Activated T-helper 1 cell treated with anti-CD3 and anti-CD28 coated beads, Interleukin-12 subunit alpha, Interleukin-12 subunit beta, Interleukin-2, Interleukin-4 antibody, amounts not matched to agents 30 ng/mL and 10 ng/mL and 1 ng/mL, durations not matched to agents 14 hours and 24 hours and 36 hours (primary cell): ENCODE results near the gene GRK2. TPM values are rescaled to one million over a fixed set of nuclear protein-coding genes. Genes with fewer than 3 reads are reported as not detected.

Experiments
- DNase-seq: peaks from one replicate; pipeline ENCODE4 v3.0.0; 2021; ENCODE audit warnings: low spot score
- H3K27ac Mint-ChIP-seq: one replicate; pipeline ENCODE4 v1.8.0; 2021; ENCODE audit warnings: mild to moderate bottlenecking, mixed read lengths
- H3K27me3 Mint-ChIP-seq: one replicate; pipeline ENCODE4 v1.8.0; 2022; ENCODE audit warnings: mild to moderate bottlenecking, moderate library complexity, mixed read lengths; ENCODE audit not compliant: insufficient read depth
- H3K36me3 Mint-ChIP-seq: one replicate; pipeline ENCODE4 v1.8.0; 2021; ENCODE audit warnings: low read depth, mixed read lengths
- H3K4me1 Mint-ChIP-seq: one replicate; pipeline ENCODE4 v1.8.0; 2021; ENCODE audit warnings: low read depth, mixed read lengths
- H3K4me3 Mint-ChIP-seq: one replicate; pipeline ENCODE4 v1.8.0; 2021; ENCODE audit warnings: mild to moderate bottlenecking, moderate library complexity, mixed read lengths
- H3K9me3 Mint-ChIP-seq: one replicate; pipeline ENCODE4 v1.8.0; 2021; ENCODE audit warnings: mixed read lengths
- intact Hi-C: fragments of 100-400 bp; cut with micrococcal nuclease; formaldehyde crosslinking; loops from one replicate; pipeline ENCODE4 v1.15.1; 2024
- total RNA-seq: library from RNA; stranded (reverse); gene quantifications from 2 replicates; pipeline ENCODE4 v1.2.3, GENCODE V29; 2022

GRK2 gene
- total RNA-seq, 1 donor from 2014 or later: 249 TPM

- Mint-ChIP-seq H3K27ac (peak overlapping the region; percentile 50), H3K27me3 (peaks cover 2% of the 10 kb centered on the region), H3K4me1 (peaks cover 43% of the 10 kb centered on the region), H3K36me3 (peaks cover 45% of the 10 kb centered on the region), H3K9me3 (peaks cover 11% of the 10 kb centered on the region), H3K4me3 (peak overlapping the region; percentile 27)
- intact Hi-C loops: no loop called here
- DNase-seq: no peak
Observed at GRCh38 chr11:67291481-67292381, 25.5 kb downstream of the GRK2 start.

DNA sequence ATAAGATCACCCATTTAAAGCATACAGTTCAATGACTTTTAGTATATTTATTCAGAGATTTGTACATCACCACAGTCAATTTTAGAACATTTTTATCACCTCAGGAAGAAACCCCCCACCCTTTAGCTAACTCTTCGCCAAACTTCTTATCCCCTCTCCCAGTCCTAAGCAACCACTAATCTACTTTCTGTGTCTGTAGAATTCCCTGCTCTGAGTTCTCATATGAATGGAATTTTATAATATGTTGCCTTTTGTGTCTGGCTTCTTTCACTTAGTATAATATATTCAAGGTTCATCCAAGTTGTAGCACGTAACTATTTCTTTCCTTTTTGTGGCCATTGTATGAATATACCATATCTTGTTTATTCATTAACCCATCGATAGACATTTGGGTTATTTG, 26.4 kb downstream of the GRK2 start:
- no peak for DNase-seq
- H3K27ac Mint-ChIP-seq: peak overlapping the region; percentile 50
- H3K36me3 Mint-ChIP-seq: peaks cover 41% of the 10 kb centered on the region
- peaks cover 38% of the 10 kb centered on the region for H3K4me1 Mint-ChIP-seq
- intact Hi-C loops: loop anchor here (1.0 kb wide), 1 partner anchor 11 kb away; the partner anchor contains the start of gene SSH3
- H3K4me3 Mint-ChIP-seq: peak overlapping the region; percentile 43
- H3K9me3 Mint-ChIP-seq: peaks cover 15% of the 10 kb centered on the region
- peaks cover 2% of the 10 kb centered on the region for H3K27me3 Mint-ChIP-seq

DNA sequence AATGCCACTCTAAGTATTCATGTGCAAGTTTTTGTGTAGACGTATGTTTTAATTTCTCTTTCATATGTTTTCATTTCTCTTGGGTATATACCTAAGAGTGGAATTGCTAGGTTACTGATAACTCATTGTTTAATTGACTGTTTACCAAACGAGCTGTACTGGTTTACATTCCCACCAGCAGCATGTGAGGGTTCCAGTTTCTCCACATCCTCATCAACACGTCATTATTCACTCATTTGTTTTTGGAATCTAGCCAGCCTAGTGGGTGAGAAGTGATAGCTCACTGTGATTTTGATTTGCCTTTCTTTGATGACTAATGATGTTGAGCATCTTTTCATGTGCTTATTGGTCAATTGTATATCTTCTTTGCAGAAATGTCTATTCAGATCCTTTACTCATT, 26.8 kb downstream of the GRK2 start:
- Mint-ChIP-seq H3K36me3 (peaks cover 42% of the 10 kb centered on the region), H3K27ac (peak overlapping the region; percentile 48), H3K9me3 (peaks cover 15% of the 10 kb centered on the region), H3K4me3 (peak overlapping the region; percentile 43), H3K4me1 (peaks cover 34% of the 10 kb centered on the region), H3K27me3 (peaks cover 2% of the 10 kb centered on the region)
- intact Hi-C loops: loop anchor here (1.0 kb wide), 1 partner anchor 10 kb away; the partner anchor contains the start of gene SSH3
- DNase-seq: no peak

- peaks cover 52% of the 10 kb centered on the region for H3K36me3 Mint-ChIP-seq
- H3K4me1 Mint-ChIP-seq: peaks cover 38% of the 10 kb centered on the region
- H3K27ac Mint-ChIP-seq: no peak overlapping the region
- intact Hi-C loops: no loop called here
- H3K4me3 Mint-ChIP-seq: no peak overlapping the region
- H3K27me3 Mint-ChIP-seq: no peaks in the 10 kb centered on the region
- H3K9me3 Mint-ChIP-seq: peaks cover 15% of the 10 kb centered on the region
- no peak for DNase-seq
Observed at GRCh38 chr11:67295846-67296245, 29.6 kb downstream of the GRK2 start.

DNA sequence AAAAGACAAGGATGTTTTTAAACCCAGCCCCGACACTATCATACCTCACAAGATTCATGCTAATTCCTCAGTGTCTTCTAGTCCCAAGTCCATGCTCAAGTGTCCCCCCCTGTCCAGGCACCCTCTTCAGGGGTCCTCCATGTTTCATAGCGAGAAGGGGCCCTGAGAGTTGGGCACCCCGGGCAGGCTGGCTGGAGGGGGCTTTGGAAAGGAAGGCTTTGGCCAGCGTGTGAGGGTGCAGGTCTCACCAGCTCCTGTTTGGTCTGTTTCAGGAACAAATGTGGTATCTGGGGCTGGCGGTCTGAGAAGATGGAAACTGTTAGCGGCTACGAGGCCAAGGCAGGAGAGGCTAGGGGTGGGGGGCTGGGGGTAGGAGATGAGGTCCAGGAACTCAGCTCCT, 32.5 kb downstream of the GRK2 start:
- H3K9me3 Mint-ChIP-seq: peaks cover 15% of the 10 kb centered on the region
- DNase-seq: no peak
- no peaks in the 10 kb centered on the region for H3K27me3 Mint-ChIP-seq
- H3K4me1 Mint-ChIP-seq: peaks cover 22% of the 10 kb centered on the region
- H3K36me3 Mint-ChIP-seq: peaks cover 38% of the 10 kb centered on the region
- intact Hi-C loops: no loop called here
- no peak overlapping the region for H3K4me3 Mint-ChIP-seq
- peak overlapping the region; percentile 55 for H3K27ac Mint-ChIP-seq

- Mint-ChIP-seq H3K36me3 (peaks cover 34% of the 10 kb centered on the region), H3K4me1 (peaks cover 21% of the 10 kb centered on the region), H3K9me3 (peaks cover 15% of the 10 kb centered on the region), H3K27ac (no peak overlapping the region), H3K4me3 (no peak overlapping the region), H3K27me3 (no peaks in the 10 kb centered on the region)
- intact Hi-C loops: no loop called here
- DNase-seq: no peak
Observed at GRCh38 chr11:67299471-67300191, 33.4 kb downstream of the GRK2 start.

DNA sequence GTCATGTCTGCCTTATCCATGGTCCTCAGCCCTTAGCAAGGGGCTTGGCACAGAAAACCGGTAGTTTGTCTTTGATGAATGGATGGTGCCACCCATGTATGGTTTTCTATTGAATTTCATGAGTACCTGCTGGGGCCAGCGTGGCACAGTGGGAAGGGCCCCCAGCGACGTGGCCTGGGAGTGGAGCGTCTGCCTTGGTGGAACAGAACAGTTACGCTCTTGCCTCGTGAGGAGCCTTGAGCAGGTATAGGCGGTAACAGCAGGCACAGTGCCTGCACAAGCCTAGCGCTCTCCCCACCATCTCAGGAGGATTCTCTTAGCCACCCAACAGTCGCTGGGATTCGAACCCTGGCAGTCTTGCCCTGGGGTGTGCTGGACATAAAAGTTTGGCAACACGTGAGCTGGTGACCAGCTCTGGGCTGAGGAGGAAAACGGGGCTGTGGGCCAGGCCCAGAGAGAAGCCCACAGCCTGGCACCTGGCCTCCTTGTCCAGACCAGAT, 34.0 kb downstream of the GRK2 start:
- no peak overlapping the region for H3K27ac Mint-ChIP-seq
- intact Hi-C loops: no loop called here
- no peak overlapping the region for H3K4me3 Mint-ChIP-seq
- peaks cover 23% of the 10 kb centered on the region for H3K4me1 Mint-ChIP-seq
- H3K9me3 Mint-ChIP-seq: peaks cover 15% of the 10 kb centered on the region
- no peaks in the 10 kb centered on the region for H3K27me3 Mint-ChIP-seq
- DNase-seq: no peak
- peaks cover 31% of the 10 kb centered on the region for H3K36me3 Mint-ChIP-seq

DNA sequence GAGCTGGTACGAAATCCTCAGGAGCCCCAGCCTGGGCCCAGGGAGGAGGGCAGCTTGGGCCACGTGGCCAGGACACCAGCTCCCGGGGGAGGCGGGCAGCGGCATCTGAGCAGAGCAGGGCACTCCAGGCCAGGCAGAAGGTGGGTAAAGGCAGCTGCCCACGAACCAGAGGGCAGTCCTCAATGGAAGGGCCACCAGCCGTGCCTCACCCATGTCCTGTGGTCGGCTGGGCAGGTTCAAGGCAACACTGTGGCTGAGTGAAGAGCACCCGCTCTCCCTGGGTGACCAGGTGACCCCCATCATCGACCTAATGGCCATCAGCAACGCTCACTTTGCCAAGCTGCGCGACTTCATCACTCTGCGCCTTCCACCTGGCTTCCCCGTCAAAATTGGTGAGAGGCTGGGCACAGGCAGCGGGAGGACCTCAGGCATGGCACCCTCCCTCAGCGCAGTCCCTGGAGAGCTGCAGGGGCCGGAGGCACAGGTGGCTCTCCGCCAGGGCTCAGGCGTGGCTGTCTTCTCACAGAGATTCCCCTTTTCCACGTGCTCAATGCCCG, 34.6 kb downstream of the GRK2 start:
- no peak for DNase-seq
- H3K9me3 Mint-ChIP-seq: peaks cover 12% of the 10 kb centered on the region
- H3K4me3 Mint-ChIP-seq: no peak overlapping the region
- intact Hi-C loops: no loop called here
- peaks cover 29% of the 10 kb centered on the region for H3K36me3 Mint-ChIP-seq
- no peaks in the 10 kb centered on the region for H3K27me3 Mint-ChIP-seq
- H3K27ac Mint-ChIP-seq: no peak overlapping the region
- H3K4me1 Mint-ChIP-seq: peaks cover 23% of the 10 kb centered on the region

DNA sequence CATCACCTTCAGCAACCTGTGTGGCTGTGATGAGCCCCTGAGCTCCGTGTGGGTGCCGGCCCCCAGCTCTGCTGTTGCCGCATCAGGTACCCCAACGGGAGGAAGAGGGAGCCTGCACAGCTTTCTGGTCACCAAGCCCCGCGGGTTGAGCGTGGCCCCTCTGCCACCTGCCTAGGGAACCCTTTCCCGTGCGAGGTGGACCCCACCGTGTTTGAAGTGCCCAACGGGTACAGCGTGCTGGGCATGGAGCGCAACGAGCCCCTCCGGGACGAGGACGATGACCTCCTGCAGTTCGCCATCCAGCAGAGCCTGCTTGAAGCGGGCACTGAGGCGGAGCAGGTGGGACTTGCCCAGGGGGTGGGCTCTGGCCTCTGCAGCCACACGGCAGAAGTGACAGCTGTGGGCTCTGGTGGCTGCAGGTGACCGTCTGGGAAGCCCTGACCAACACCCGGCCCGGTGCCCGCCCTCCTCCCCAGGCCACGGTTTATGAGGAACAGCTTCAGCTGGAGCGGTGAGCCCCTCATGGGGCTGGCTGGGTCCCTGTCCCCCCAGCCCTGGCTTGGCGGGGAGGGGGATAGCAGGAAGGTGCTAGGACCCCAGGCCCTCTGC, 35.1 kb downstream of the GRK2 start:
- Mint-ChIP-seq H3K27ac (no peak overlapping the region), H3K36me3 (peaks cover 23% of the 10 kb centered on the region), H3K27me3 (no peaks in the 10 kb centered on the region), H3K9me3 (peaks cover 6% of the 10 kb centered on the region), H3K4me3 (no peak overlapping the region), H3K4me1 (peaks cover 19% of the 10 kb centered on the region)
- DNase-seq: no peak
- intact Hi-C loops: no loop called here

DNA sequence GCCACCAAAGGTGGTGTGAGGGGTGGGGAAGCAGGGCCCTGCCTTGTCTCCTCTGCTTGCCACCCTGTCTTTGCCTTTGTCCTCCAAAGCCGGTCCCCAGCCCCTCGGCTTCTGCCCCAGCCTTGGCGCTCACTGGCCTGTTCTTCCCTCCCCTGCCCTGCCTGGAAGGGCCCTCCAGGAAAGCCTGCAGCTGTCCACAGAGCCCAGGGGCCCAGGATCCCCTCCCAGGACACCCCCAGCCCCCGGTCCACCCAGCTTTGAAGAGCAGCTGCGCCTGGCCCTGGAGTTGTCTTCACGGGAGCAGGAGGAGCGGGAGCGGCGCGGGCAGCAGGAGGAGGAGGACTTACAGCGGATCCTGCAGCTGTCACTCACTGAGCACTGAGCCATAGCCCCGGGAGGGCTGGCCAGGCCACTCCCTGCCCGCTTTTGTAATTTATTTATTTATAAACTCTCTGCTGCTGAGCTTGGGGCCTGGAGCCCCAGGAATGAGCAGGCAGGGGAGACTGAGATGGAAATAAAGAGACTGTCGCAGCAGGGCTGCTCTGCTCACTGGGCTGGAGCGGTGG, 35.8 kb downstream of the GRK2 start:
- Mint-ChIP-seq H3K27me3 (no peaks in the 10 kb centered on the region), H3K9me3 (peaks cover 1% of the 10 kb centered on the region), H3K36me3 (peaks cover 17% of the 10 kb centered on the region), H3K4me1 (peaks cover 14% of the 10 kb centered on the region), H3K4me3 (peak overlapping the region; percentile 15), H3K27ac (no peak overlapping the region)
- intact Hi-C loops: loop anchor here (2.0 kb wide), 2 partner anchors 13 to 15 kb away; partner anchors contain the start of gene ANKRD13D
- DNase-seq: no peak

GRCh38 chr11:67302571-67303131, 36.4 kb downstream of the GRK2 start:
- Mint-ChIP-seq H3K27ac (no peak overlapping the region), H3K36me3 (peaks cover 16% of the 10 kb centered on the region), H3K4me3 (peak overlapping the region; percentile 15), H3K4me1 (peaks cover 12% of the 10 kb centered on the region), H3K27me3 (no peaks in the 10 kb centered on the region), H3K9me3 (no peaks in the 10 kb centered on the region)
- DNase-seq: no peak
- intact Hi-C loops: loop anchor here (1.0 to 2.0 kb wide), 3 partner anchors 9 to 14 kb away; partner anchors contain the start of gene ANKRD13D
